ENCODE data around the gene STX19.

GRCh38 chr3:94012185-94012584, 16.2 kb downstream of the STX19 start:
- no peak for TF ChIP-seq EZH2phosphoT487 (IDR thresholded peaks at IDR 0.05; ENCODE audit: borderline replicate concordance, low read length)
- TF ChIP-seq CTCF (conservative IDR thresholded peaks at IDR 0.05; ENCODE audit: low read depth, low read length), result no peak
